ENCODE measurements around the gene SLC29A1. TPM values are rescaled to one million over a fixed set of nuclear protein-coding genes. Genes with fewer than 3 reads are reported as not detected.

The SLC29A1 gene
- total RNA-seq, 2 donors from 2014 or later = 17.0 to 19.1 TPM

GRCh38 chr6:44264154-44265006 is 41.0 kb downstream of the SLC29A1 start:
- H3K4me3 ChIP-seq = peak overlapping the region; percentile 92
- DNase-seq = peak; percentile 60
- intact Hi-C loops (cut with DNase I) = no loop called here

GRCh38 chr6:44265007-44265721 is 41.8 kb downstream of the SLC29A1 start, which contains the start of gene NFKBIE:
Gene NFKBIE (minus strand): TSS chr6:44265551. CDS start chr6:44265346, 205 bp downstream.
- TF ChIP-seq CTCF (IDR thresholded peaks at IDR 0.05) = no peak
- Histone ChIP-seq H3K27ac (peak within 1 kb of the TSS; percentile 85), H3K4me1 (peaks cover 10% of the 10 kb centered on the region), H3K36me3 (peaks cover under 1% of the 10 kb centered on the region), H3K9ac (ENCODE audit: low read depth in 2 of 2, low read length in 2 of 2) (peak within 1 kb of the TSS; percentile 89 to 95), H3K27me3 (peaks cover 12% of the 10 kb centered on the region), H3K9me3 (no peaks in the 10 kb centered on the region), H3K4me3 (peak within 1 kb of the TSS; percentile 92)
- intact Hi-C loops (cut with DNase I) = no loop called here
- peak; percentile 98 for DNase-seq

More at GRCh38 chr6:44264154-44265006, 41.0 kb downstream of the SLC29A1 start:
- Histone ChIP-seq H3K9ac (ENCODE audit: low read depth in 2 of 2, low read length in 2 of 2) (peak overlapping the region; percentile 89 to 95), H3K27ac (peak overlapping the region; percentile 85), H3K27me3 (peaks cover 7% of the 10 kb centered on the region), H3K9me3 (no peaks in the 10 kb centered on the region), H3K36me3 (peaks cover 8% of the 10 kb centered on the region), H3K4me1 (peaks cover 10% of the 10 kb centered on the region)
- TF ChIP-seq CTCF (IDR thresholded peaks at IDR 0.05) = no peak

GRCh38 chr6:44265722-44266233 is 42.4 kb downstream of the SLC29A1 start:
- DNase-seq = no peak
- Histone ChIP-seq H3K4me3 (peak overlapping the region; percentile 92), H3K27ac (peak overlapping the region; percentile 85), H3K9ac (ENCODE audit: low read depth in 2 of 2, low read length in 2 of 2) (no peak overlapping the region), H3K36me3 (no peaks in the 10 kb centered on the region), H3K9me3 (no peaks in the 10 kb centered on the region), H3K27me3 (peaks cover 16% of the 10 kb centered on the region), H3K4me1 (peaks cover 10% of the 10 kb centered on the region)
- no peak for TF ChIP-seq CTCF (IDR thresholded peaks at IDR 0.05)
- intact Hi-C loops (cut with DNase I) = no loop called here

GRCh38 chr6:44266347-44266746 is 43.0 kb downstream of the SLC29A1 start:
- Histone ChIP-seq H3K27ac (peak overlapping the region; percentile 85), H3K4me3 (no peak overlapping the region), H3K36me3 (no peaks in the 10 kb centered on the region), H3K4me1 (peaks cover 8% of the 10 kb centered on the region), H3K9me3 (no peaks in the 10 kb centered on the region), H3K27me3 (peaks cover 20% of the 10 kb centered on the region), H3K9ac (ENCODE audit: low read depth in 2 of 2, low read length in 2 of 2) (no peak overlapping the region)
- TF ChIP-seq CTCF (IDR thresholded peaks at IDR 0.05) = no peak
- no peak for DNase-seq
- intact Hi-C loops (cut with DNase I) = no loop called here

- Histone ChIP-seq H3K9me3 (no peaks in the 10 kb centered on the region), H3K36me3 (no peaks in the 10 kb centered on the region), H3K9ac (ENCODE audit: low read depth in 2 of 2, low read length in 2 of 2) (no peak overlapping the region), H3K27ac (no peak overlapping the region), H3K27me3 (peaks cover 27% of the 10 kb centered on the region), H3K4me3 (no peak overlapping the region), H3K4me1 (peaks cover 6% of the 10 kb centered on the region)
- no peak for TF ChIP-seq CTCF (IDR thresholded peaks at IDR 0.05)
- DNase-seq = no peak
- intact Hi-C loops (cut with DNase I) = no loop called here
Measured at GRCh38 chr6:44267252-44267651, 43.9 kb downstream of the SLC29A1 start.
